Activated CD4-positive, alpha-beta T cell treated with anti-CD3 and anti-CD28 coated beads for 4 hours (primary cell): ENCODE measurements around the gene DPM2.

Experiments used
- DNase-seq, 2 donors: peaks; one replicate each; pipeline ENCODE4 v3.0.0-alpha.2; 2020

DPM2 gene

DNA sequence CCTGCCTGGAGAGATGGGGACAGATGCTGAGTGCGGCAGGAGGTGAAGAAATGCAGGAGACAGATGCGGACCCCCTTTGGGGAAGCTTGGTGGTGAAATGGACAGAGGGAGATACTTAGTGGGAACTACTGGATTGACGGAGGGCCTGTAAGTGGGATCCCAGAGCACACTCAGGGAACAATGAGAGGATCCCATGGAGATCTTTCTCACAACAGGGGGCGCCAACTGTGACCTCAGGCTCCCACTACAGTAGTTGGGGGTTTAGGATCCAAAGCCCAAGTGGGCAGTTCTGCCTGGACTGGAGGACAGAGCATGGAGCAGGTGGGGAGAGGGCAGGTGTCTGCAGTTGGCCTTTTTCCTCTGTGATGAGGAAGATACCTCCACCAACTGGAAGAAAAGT, 3.4 kb downstream of the DPM2 start:
- no peak for DNase-seq

DNA sequence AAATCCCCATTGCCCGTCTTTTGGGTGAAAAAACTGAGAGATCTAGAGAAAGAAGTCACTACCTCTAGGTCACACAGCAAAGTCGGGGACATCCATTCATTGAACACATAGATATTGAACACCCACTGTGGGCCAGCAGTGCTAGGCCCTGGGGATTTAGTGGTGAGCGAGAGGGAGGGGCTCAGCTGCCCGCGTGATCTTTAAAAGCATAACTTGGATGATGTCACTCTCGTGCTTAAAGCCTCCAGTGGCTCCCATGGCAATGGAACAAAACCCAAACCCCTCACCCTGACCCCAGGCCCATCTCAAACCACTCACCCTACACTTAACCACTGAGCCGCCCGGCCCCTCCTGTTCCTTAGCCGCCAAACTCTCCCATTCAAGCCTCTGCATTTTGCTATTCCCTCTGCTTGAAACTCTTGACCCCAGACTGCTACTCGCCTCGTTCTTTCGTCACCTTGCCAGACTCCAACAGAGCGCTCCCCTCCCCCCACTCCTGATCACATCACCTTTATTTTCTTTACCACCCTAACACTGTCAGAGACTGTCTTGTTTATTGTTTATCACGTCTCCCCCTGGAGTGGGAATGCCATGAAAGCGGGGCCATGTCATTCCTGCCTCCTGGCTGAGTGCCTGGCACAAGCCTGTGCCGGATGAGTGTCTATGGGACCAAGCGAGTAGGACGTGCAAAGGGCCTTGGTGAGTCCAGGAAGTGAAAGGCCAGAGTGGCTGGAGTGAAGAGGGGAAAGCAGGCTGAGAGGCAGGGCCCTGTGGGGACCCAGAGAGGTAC, 6.4 kb downstream of the DPM2 start:
- no peak for DNase-seq

DNA sequence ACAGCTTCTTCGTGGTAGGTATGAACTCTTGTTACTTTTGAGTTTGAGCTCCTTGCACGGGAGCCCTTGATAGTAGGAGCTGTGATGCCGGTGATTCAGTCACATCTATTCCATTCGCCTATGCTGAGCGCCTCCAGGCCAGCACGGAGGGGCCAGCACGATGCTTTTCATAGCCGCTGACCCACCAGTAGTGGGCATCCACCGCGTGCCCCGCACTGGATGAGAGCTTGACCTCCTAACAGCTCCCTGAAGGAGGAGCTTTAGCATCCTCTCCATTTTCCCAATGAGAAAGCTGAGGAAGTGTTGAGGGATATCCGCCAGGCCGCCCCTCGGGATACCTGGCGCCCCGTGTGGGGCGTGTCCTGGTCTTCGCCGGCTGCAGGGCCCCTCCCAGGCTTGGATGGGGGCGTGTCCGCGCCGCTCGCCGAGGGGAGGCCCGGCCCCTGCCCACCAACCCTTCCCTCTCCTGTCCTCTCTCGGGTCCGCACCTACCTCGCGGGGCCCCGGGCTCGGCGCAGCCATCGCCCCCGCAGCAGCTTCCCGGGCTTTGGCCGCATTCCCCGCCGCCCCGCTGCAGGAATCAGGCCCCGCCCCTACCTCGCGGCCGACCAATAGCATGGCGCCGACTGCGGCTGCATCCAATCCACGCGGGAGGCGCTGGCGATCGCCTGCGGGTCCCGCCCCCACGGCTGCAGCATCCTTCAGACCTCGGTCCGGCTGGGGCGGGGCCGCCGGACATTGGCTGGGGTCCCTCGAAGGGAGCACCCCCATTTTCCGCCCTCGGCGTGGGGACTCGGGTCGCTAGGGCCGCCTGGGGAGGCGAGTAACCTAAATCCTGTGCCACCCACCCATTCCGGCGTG, 7.2 kb downstream of the DPM2 start, which contains the start of gene PIP5KL1:
PIP5KL1 (minus strand) TSS at position 547 of the 861 bp plus-strand sequence; CDS start at position 522, 25 bp downstream.
- DNase-seq, result peak; percentile 64 to 69

DNA sequence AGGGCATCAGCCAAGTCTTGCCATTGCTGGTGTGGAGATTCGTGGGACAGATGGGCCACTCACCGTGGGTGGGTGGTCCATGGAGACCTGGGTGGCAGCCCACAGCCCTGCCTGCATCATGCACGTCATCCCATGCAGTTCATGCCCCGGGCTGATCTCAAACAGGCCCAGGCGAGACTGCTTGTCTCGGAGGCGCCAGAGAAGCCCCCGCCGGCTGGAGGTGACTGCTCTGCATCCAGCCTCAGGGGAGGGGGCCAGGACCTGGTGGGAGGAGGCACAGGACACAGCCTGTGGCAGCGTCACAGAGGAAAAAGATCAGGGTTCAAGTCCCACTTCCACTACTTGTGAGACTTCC, 8.1 kb downstream of the DPM2 start:
- no peak for DNase-seq

DNA sequence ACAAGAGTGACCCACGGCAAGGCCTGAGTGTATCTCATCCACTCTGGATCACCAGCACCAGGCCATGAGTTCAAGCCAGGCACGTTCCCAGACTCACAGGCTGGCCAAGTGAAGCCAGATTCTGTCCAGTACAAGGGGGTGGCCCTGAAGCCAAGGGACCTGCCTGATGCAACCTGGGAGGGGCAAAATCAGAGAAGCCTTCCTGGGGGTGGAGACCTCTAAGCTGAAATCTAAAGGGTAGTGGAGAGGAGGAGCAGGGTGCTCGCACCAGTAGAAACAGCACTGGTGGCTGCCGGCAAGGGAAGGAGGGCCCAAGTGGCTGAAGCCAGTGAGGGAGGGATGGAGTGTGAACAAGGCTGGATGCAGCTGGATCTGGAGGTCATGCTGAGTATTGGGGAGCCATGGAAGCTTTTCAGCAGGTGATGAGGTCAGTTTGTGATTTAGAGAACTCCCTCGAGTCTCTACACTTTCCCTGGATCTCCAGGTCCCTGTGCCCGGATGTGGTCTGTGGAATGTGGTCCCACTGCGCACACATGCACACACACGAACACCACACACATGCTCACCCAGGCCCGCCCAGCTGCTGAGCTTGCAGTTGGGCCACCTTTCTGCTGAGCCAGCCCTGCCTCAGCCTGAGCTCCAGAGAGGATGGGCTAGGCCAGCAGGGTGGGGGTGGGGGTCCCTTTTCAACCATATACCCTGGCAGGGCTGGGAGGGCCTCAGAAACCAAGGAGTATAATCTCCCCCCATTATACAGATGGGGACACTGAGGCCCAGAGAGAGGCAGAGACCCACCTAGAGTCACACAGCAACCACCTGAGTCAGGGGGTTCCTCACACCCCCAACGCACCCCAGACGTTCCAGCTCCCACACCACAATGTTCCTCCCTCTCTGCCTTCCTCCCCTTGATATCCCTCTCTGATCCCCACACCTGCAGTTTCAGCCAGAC, 8.7 kb downstream of the DPM2 start:
- DNase-seq, result no peak

DNA sequence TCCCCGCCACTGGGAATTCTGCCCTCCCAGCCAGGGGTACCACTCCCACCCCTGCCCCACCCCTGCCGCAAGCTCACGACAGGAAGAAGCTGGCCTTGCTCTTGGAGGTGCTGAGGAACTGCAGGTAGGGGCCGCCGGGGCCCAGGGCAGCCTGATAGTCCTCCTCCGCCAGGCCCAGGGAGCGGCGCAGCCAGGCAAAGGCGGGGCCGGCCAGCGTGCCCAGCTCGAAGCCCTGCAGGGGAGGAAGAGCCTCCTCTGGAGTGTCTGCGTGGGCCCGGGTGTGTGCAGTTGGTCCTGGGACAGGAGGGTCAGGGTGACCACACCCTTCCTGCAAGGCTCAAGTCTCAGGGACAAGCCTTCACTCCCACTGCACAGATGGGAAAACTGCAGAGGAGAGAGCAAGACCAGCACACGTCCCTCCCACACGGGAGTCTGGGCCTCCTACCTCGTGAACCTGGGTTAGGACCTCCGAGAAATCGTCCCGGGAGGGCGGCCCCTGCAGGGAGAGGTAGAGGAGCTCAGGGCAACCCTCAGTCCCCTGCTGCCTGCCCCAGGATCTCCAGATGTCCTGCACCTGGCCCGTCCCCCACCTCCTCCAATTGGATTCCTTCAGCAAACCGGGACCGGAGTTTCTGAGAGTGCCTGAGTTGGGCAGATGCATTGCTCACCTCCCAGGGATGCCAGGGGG, 9.5 kb downstream of the DPM2 start:
- DNase-seq, result no peak

DNA sequence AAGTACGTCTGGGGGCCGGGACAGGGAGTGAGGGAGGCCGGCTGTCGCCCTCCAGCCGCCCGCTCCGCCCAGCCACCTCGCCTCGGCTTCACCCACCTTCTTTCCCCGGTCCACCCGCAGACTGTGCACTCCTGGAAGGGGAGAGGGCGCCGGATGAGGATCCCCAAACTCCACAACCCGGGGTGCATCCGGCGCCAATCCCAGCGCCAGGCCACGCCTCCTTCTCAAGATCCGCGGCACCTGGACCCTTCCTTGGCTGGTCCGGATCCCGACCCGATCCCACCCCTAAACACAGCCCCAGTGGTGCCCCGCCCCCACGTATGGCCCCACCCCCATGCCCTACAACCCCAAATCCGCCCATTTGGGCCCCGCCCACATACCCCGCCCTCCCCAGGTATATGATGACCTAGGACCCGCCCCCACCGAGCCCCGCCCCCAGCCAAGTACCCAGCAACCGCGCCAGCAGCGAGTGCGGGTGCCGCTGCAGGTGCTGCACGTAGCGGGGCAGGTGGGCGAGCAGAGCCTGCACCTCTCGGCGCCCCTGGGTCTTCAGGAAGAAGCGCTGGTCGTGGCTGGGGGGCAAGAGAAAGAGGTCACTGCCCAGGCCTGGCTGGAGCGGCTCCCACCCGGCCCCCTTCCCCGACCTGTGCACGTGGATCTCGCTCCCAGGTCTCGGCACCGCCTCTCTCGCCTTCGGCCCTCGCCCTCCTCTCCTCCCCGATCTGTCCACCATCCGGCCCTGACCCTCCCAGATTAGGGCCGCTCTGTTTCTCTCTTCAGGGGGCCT, 10.3 kb downstream of the DPM2 start:
- DNase-seq, result peak; percentile 76 to 80

DNA sequence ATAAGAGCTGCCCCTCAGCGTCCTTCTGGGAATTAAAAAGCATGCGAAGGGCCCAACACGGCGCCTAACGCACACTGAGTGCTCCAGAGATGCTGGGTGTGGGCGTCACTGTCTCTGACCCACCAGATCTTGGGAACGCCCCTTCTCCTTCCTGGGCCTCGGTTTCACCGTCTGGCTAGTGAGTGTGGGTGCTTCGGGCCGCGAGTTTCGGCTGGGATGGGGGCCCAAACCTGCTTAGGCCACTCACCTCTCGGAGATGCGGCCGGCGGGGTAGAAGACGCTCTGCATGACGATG, 10.8 kb downstream of the DPM2 start:
- no peak for DNase-seq

DNA sequence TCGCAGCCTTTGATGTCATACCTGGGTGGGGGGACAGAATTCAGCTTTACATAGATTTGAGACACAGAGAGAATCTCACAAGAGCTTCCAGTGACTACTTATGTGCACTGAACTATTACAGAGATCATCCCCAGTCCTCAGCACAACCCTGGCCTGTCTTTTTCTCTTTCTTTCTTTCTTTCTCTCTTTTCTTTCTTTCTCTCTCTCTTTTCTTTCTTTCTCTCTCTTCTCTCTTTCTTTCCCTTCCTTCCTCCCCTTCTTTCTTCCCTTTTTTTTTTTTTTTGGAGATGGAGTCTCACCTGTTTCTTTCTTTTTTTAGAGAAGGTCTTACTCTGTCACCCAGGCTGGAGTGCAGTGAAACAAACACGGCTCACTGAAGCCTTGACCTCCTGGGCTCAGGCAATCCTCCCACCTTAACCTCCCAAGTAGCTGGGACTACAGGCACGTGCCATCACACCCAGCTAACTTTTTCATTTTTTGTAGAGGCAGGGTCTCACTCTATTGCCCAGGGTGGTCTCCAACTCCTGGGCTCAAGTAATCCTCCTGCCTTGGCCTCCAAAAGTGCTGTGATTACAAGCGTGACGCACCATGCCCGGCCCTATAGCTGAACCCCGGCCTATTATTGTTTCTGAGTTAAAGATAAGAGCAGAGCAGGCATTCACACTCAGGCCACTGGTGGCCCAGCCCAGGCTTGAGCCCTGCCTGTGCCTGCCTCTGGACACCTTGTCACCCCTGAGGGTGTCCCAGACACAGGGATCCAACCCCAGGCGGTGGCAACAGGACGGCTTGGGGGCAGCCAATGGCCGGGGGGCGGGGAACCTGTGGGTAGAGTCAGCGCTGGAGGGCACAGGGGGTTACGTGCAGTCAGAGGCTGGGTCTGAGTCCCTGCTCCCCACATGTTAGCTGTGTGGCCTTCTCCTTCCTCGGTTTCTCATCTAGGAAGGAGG, 11.4 kb downstream of the DPM2 start:
- DNase-seq, result no peak

DNA sequence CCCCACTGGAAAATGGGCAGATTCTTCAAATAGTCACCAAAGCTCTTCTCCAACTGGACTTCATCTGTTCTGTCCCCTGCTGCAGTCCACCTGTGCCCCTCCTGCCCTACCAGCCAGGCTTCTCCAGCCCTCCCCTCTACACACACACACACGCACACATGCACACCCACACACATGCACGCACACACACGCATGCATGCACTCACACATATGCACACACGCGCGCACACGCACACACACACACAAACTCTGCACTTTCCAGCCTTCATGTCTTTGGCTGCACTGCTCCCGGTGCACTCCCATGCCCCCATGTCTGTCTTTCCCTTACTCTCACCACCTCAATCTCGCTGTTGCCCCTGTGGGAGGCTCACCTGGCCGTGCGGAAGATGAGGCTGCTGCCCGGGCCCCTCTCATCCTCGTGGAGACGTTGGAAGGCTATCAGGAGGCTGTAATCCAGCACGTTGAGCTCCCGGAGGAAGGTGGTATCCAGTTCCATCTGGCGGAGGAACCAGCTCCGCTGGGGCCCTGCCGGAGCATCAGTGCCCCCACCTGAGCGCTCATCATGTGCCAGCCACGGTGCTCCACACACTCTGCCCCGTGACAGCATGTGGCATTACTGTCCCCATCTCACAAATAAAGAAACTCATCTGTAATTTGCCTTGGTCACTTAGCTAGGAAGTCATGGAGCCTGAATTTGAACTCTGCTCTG, 12.8 kb downstream of the DPM2 start:
- DNase-seq, result no peak

DNA sequence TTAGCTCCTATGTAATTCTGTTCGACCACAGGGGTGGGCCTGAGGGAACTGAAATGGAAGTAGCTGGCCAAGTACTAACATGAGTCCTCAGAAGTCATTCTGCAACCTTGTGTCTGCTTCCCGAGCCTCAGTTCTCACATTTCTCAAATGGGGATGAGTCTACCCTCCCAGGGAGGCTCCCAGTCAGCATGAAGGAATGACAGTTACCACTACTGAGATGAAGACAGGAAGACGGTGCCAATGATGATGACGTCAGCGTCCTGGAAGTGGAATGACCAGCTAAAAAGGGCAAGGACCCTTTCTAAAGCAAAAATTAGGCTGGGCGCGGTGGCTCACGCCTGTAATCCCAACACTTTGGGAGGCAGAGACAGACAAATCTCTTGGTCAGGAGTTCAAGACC, 13.9 kb downstream of the DPM2 start:
- no peak for DNase-seq

DNA sequence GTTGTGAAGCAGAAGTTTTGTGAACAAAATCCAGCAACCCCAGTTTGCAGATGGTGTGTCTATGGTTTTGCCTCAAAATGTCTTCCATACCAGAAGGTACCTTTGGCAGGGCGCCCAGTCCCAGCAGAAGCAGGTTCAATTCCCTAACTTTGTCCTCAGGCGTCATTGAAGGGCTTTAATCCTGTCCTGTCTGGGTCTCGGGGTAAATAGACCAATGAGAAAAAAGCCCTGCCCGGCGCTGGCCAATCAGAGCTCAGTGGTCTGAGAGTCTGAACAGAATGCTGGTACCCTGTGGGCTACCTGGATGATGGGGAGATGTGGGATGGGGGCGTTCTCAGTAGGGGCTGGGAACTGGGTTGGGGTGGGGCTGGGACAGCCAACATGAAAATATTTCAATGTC, 14.6 kb downstream of the DPM2 start:
- no peak for DNase-seq

DNA sequence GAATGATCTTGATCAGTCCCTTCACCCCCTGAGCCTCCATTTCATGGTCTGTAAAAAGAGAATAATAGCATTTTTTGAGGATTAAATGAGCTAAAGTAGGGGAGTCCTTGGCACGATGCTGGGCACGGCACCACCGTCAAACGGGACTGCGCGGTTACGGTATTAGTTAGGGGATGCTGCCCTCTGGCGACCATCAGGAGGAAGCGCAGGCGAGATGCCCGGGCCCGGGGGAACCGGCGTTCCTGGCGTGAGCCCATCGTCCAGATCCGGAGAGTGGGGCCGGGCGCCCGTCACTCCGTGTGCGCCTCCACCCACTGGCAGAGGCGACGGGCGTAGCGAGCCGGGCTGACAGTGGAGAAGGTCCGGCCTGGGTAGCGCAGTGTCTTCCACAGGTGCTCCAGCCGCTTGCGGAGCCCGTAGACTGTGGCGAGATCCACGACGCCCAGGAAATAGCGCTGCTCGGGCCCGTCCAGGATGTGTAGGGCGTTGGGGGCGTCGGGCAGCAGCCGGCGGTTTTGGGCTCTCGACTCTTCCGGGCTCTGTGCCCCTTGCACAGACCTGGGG, 16.0 kb downstream of the DPM2 start:
- DNase-seq, result peak; percentile 75 to 78

DNA sequence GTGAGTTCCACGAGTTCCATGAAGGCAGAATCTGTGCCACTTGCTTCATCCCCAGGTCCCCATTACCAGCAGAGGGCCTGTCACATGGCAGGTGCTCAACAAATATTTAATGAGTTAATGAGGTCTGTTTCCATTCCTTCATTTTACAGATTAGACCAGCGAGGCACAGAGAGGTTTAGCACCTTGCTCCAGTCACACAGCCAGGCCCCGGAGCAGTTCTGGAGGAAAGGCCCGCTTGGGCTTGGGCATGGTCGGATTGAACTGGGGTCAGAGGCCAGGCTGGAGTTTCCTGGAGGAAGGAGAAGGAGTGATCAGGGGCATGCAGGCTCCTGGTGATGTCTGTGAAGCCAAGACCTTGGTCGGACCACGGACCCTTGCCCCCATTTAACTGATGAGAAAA, 16.9 kb downstream of the DPM2 start:
- DNase-seq, result no peak

DNA sequence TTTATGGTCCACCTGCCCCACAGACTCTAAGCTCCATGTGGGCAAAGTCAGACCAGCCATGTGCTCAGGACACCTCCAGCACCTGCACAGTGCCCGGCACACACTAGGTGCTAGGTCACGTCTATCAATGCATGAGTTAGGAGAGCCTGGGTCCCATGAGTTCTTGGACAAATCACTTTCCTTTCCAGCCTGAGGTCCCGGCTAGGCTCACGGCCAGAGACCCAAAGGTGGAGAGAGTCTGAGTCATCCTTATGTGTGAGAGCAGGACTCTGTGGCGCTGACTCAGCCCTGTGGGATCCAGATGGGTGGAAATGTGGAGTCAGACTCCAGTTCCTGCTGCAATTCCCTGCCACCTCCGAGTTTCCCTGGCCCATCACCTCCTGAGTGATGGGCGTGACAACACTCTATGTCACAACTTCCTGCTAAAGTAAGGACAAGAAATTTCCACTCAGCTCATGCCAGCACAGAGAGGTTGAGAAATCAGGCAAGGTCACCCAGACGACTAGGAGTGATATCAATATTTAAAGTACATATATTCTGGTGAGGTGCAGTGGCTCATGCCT, 18.3 kb downstream of the DPM2 start:
- no peak for DNase-seq

DNA sequence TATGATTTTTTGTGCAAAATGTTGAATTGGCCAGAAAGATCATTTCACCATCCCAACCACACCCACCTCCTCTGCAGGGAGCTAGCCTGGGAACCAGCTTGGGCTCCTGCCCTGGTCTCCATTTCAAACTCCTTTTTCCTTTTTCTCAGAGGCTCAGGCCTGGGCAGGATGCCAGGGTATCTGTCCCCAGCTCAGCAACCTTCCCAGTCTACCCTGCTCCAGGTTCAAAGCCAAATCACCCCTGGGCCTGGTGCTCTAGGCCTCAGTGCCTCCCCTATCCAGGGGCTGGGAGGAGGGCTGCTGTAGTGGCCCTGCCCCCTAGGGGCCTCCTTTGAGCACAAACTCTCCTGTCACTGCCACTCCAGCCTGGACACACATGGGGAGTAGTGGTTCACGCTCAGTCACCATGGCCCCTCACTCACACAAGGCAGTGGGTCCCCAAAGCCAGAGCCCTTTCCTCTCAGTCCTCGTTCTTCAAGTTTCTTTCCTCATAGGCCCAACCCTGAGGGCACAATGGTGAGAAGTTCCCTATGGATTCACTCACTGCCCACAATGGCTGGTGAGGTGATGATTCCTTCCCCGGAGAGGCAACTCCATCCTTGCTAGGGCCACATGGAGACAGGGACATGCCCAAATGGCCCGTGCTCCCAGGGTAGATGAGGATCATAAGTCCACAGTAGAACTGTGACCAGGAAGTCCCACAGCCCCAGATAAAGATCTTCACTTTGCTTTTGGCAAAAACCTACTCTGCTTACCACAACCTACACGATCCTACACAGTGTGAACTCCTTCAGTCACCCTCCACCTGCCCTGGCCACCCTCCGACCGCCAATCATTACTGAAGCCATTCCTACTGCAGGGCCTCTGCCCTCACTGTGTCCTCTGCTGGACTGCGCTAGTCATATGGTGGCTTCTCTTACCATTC, 19.2 kb downstream of the DPM2 start:
- no peak for DNase-seq

DNA sequence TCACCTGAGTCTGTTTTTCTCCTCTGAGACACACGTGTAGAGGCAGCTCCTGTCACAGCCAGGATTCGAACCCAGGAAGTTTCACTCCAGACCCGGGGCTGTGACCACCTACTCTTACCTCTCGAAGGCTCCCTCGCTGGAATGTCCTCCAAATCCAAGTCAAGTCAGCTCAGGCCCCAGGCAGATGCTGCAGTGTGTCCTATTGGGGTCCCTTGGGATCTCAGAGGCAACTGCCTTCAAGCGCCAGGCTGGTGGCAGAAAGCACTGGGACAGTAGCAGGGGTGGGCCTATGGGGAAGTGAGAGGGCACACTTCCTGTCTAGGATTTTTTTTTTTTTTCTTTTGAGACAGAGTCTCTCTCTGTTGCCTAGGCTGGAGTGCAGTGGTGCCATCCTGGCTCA, 20.1 kb downstream of the DPM2 start:
- DNase-seq, result no peak
